Retina (tissue), 1 donor: ENCODE data around the gene TEKTIP1.
"Not testable (repeated sequence)": the region's sequence is repeated elsewhere in the genome, so short reads cannot be mapped to it uniquely, and the experiment has no call there.

Source experiments
- DNase-seq: peaks from one replicate; pipeline ENCODE4 v3.0.0-alpha.2; 2016

TEKTIP1 gene

DNA sequence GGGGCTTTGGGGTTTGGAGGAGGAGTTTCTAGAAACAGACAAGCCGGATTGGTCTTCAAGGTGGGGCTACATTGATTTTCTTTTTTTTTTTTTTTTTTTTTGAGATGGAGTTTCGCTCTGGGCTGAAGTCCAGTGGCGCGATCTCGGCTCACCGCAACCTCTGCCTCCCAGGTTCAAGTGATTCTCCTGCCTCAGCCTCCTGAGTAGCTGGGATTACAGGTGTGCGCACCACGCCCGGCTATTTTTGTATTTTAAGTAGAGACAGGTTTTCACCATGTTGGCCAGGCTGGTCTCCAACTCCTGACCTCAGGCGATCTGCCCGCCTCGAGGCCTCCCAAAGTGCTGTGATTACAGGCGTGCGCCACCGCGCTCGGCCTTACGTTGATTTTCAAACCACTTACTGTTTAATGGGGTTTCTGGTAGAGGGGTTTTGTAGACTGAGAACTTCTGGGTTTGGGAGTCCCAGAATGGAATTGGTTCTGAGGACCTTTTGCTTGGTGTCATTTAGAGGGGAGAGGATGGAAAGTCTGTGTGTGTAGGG, 30.8 kb upstream of the TEKTIP1 start:
- DNase-seq = not testable (repeated sequence)

DNA sequence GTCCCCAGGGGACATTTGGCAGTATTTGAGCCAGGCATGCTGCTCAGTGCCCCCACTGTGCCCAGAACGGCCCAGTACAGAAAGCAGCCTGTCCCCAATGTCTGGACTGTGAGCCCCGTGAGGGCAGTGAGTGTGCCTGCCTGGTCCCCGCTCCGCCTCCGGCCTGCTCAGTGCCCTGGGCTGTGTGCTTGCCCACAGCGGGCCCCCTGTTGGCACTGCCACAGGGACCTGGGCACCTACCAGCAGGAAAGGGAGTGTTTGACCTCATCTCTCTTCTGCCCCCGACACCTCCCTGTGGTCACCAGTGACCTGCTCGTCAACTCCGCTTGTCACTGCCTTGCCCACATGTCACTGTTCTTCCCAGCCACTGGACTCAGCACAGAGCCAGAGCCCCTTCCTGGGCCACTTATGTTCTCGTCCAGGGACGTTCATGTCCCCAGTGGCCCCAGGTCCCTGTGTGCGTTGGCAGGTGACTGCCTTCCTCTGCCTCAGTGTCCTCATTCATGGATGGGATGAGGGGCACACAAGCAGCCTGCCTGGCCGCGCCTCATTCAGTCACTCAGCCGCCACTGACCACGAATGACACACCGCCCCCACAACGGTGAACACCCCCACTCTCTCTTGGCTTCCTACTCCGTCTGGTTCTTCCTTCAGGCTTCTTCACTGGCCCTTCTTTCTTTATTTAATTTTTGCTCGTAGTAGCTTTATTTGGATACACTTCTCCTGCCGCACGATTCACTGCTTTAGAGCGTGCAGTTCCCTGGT, 30.0 kb upstream of the TEKTIP1 start:
- DNase-seq = no peak

DNA sequence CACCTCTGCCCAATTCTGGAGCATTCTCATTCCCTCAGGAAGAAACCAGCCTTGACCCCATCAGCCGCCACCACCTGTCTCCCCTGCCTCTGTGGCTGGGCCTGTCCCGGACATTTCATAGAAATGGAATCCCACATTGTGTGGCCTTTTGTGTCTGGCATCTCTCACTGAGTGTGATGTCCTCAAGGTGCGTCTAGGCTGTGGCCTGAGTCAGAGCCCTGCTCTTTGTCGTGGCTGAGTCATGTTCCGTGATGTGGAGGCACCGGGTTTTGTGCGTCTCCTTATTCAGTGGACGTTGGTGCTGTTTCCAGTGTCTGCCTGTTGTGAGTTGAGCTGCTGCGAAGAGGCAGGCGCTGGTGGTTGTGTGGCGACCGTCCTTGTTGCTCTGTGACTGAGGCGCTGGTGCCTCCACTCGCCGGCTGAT, 29.4 kb upstream of the TEKTIP1 start:
- no peak for DNase-seq

DNA sequence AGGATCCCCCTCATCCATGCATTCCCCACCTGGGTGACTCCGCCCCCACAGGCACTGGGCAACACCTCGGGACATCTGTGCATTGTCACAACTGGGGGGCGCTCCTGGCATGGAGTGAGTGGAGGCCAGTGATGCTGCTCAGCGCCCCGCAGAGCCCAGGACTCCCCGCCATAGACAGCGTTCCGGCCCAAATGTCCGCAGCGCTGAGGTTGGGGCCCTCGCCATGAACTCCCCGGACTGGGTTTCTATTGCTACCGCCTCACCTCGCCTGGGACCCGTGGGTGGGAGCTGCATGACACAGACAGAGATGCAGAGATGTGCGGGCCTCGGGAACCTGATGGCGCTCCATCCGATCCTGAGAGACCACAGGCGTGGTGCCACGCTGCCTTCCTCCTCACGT, 28.2 kb upstream of the TEKTIP1 start:
- DNase-seq = no peak

DNA sequence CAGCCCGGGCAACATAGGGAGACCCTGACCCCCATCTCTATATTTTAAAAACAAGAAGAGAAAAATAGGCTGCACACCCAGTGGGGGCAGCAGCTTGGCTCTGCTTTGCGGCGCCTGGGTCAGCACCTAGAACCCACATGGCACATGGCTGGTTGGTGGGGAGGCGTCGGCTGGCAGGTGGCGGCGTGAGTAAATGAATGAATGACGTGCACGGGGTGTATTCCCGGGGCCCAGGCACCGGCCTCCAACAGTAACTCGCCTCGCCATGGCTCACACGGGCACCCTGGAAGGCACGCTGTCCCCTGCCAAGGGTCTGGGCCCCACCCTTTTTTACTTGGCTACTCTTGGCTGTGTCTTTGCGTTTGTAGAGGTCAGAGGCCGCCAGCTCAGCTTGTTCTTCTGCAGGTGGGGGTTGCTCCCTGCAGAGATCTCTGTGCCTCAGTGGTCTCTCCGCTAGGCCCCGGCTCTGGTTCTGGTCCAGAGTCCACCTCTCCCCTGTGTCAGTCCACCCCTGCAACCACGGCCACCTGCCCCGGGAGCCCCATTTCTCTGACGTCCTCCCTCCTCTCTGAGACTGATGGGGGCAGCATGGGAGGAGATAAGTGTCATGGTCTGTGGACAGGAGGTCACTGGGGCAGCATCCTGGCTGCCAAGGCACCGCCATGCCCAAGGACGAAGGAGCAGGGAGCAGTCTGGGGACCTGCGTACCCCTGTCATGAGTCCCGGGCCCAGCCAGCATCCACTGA, 27.3 kb upstream of the TEKTIP1 start:
- no peak for DNase-seq

DNA sequence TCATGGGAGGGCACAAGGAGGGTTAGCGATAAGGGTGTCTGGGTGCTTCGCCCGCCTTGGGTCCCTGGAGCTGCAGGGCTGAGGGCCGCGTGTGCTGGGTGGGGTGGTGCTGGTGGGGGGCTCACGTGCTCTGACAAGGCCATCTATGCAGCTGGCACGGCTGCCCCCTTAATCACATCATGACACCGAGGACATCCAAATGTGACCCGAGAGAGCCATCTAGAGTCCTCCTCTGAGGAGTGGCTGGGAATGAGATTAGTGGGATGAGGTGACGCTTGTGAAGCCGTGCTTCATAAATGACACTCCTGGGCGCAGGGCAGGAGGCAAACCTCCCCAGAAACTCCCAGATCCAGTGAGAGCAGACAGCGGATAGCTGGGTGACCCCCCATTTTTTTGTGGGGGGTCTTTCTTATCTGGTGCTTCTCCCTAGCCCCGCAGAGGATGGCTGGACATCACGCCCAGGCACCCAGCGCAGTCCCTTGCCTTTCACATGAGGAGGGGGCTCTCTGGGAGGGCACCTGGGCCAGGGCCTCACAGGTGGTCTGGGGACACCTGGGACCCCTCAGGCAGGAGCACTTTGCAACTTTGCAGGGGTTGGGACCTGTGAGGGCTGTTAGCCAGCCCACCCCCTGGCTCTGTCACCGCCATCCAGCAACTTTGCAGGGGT, 26.3 kb upstream of the TEKTIP1 start:
- no peak for DNase-seq

DNA sequence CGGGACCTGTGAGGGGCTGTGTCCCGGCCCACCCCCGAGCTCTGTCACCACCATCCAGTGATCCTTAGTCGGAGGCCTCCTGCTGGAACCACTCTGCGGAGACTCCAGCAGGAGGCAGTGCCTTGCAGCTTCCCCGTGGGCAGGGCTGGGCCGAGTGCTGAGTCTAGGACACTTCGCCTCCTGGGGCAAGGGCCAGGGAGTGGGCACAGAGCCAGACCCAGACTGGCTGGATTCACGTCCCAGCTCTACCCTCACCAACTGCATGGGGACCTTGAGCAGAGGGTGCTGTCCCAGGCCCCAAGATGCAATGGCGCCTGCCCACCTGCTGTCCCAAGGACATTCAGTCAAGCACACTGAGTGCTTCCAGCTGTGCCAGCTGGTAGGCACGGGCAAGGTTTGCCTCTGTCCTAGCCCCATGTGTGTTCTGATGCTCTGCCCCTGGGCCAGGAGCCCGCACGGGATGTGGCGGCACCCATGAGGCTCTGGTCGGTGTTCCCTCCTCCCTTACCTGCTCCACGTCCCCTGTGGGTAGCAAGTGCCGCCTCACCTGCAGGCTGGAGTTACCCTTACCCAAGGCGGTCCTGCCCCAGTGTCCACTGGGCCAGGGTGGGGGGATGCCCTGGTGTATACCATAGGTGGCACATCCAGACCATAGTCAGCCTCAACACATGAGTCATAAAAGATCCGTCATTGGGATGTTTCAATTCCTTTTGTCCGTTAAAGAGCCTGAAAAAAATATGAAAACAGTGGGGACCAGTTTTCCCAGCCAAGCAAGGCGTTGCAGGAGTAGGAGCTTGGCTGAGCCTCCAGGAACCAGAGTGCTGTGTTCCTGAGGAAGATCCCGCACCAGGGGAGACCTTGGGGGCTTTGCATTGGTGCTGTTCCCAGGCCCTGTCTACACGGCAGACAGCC, 25.5 kb upstream of the TEKTIP1 start:
- no peak for DNase-seq

DNA sequence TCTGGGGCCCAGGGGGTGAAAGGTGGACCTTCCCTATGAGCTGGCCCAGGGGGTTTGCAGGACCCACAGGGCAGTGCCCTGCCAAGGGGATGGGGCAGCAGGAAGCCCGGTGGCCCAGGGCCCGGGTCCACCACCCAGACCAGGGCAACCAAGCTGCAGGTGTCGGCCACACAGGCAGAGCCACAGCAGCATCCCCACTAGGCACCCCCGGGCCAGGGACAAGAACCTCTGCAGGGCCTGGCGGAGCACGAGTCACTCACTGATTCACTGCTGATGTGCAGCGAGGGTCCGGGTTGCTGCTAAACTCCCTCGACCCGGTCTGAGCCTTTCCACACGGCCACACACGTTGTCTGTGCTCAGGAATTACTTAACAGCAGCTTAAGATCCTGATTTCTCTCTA, 24.0 kb upstream of the TEKTIP1 start:
- DNase-seq = no peak

DNA sequence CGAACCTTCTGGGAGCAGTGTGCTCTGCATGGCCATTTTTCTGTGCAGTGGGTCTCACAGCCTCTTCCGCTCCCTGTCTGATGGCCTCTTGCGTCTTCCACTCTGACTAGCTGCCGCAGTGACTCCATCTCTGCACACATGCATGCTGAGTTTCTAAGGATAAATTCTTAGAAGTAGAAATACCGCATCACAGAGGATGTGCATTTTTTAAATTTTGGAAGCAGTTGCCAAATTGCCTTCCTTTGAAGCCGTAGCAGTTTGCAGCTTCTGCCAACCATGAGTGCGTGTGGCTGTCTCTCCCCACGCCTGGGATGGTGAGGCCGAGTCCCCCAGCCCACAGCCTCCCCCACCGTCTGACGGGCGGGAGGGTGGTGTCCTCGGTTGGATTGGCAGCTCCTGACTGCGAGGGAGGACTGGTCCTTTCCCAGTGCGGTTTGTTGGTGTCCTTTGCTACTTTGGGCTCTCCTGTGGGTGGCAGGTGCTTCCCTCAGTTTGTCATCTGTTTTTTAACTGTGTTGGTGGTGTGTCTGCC, 23.0 kb upstream of the TEKTIP1 start:
- no peak for DNase-seq

DNA sequence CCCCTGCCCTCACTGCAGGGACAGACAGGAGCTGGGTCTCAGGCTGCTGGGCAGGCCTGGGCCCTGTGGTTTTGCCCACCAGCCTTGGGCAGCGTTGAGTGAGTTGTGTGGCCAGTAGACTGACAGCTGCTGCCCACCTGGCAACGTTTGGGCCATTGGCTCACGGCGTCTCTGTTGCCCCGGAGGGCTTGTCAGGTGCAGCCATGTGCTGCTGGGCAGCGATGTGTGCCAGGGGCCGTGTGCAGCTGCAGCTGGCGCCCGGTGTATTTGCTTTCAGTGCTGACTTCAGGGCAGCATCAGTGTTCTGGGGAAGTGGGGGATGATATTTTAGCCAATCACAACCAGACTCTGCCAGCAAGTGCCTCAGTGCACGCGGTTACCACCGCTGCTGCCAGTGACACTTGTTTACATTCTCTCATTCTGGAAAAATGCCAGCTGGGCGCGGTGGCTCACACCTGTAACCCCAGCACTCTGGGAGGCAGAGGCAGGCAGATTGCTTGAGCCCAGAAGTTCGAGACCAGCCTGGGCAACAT, 22.2 kb upstream of the TEKTIP1 start:
- DNase-seq = no peak

DNA sequence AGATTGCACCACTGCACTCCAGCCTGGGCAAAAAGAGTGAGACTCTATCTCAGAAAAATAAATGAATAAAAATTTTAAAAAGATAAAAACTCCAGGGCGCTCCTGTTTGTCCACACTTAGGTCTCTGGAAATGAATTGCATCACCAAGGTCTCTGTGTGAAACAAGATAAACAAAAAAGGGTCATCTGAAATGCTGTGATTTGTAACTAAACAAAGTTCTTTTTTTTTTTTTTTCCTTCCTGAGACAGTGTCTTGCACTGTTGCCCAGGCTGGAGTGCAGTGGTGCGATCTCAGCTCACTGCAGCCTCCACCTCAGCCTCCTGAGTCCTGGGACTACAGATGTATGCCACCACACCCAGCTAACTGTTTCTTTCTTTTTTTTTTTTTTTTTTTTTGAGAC, 21.3 kb upstream of the TEKTIP1 start:
- DNase-seq = no peak

DNA sequence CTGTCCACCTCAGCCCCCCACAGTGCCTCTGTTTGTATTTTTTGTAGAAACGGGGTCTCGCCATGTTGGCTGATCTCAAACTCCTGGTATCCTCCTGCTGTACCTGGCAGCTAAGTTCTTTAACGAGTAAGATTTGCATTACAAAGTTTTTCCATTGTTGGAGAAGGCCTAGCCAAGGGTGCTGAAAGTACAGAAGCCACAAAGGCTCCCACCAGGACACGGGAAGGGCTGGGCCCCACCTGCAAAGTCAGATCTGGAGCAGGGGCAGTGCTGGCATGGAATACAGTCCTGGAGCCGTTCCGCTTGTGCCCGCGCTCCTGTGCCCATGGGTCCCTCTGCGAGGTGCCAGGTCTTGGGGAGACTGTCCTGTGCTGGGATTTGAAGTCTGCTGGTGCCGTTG, 20.7 kb upstream of the TEKTIP1 start:
- no peak for DNase-seq

DNA sequence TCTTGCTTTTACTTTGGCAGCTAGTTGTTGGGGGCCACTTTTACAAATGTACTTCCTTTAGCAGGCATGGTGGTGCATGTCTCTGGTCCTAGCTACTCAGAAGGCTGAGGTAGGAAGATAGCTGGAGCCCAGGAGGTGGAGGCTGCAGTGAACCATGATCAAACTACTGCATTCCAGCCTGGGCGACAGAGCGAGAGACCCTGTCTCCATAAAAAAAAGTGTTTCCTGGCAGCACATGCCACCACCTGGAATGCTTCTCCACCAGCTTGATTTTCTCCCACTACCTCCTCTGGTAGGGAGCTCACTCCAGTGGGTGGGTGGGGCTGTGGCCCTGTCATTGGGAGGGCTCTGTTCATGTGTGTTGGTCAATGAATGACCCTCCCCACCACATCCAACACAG, 20.3 kb upstream of the TEKTIP1 start:
- DNase-seq = no peak

DNA sequence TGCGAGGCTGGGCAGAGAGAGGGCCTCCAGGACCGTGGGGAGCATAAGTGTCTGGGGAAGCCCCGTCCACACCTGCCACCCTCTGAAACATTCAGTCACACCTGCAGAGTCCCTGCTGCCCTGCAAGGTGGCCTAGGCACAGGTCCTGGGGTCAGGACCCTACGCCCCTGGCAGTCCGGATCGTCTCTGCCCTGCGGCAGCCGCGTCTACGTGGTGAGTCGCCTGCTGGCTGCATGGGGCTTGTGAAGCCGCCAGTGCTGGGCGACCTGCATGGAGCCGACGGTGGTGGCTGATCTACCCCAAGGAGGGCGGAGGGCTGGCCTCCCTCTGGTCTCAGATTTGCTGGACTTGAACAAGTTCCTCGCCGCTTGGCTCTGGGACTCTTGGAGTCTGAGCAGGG, 19.8 kb upstream of the TEKTIP1 start:
- DNase-seq = no peak

DNA sequence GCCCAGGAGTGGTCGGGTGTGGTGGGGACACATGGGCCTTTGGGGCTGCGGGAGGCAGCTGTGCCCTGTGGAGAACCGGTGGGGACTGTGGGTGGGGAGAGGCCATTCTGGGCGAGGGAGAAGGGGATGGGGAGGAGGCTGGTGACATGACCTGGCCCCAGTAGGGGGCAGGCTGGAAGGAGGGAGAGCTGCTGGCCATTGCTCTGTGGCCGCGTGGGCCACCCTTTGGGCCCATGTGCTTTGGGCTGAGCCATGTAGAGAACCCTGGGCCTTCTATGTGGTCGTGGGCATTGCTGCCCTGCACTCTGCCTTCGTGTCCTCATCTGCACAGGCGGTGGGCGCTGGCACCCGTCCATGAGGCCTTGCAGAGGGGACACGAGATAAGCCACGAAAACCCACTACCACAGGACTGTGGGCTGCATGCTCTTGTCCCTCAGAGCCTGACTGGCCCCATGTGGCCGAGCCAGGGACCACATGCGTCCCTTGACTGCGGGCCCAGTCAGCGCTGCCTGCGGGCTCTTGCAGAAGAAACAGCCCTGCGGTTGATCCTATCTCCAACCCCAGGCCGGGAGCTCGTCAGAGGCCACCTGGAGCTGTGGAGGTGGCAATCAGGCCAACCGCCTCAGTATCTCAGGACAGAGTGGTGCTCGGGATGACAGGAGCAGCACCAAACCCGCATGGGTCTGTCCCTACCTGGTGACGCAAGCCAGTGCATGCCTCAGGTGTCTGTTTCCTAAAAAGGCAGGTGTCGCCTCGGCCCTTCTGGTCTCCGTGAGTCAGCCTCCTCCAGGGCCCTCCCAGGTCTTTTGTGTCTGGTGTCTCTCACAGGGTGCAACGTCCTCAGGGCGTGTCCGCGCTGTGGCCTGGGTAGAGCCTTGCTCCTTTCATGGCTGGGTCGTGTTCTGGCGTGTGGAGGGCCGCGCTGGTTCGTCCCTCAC, 18.5 kb upstream of the TEKTIP1 start:
- no peak for DNase-seq

DNA sequence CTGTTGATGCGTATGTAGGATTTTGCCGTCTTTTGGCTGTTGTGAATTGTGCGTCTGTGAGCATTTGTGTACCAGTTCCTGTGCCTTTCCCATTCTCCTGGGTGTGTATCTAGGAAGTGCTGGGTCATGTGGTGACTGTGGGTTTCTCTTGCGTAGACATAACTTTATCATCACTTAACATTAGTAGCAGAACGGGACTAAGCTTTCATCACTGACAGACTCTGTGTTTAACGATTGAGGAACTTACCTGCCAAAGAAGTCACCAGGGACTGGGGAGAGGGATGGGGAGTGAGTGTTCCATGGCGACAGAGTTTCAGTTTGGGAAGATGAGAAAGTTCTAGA, 17.9 kb upstream of the TEKTIP1 start:
- no peak for DNase-seq

DNA sequence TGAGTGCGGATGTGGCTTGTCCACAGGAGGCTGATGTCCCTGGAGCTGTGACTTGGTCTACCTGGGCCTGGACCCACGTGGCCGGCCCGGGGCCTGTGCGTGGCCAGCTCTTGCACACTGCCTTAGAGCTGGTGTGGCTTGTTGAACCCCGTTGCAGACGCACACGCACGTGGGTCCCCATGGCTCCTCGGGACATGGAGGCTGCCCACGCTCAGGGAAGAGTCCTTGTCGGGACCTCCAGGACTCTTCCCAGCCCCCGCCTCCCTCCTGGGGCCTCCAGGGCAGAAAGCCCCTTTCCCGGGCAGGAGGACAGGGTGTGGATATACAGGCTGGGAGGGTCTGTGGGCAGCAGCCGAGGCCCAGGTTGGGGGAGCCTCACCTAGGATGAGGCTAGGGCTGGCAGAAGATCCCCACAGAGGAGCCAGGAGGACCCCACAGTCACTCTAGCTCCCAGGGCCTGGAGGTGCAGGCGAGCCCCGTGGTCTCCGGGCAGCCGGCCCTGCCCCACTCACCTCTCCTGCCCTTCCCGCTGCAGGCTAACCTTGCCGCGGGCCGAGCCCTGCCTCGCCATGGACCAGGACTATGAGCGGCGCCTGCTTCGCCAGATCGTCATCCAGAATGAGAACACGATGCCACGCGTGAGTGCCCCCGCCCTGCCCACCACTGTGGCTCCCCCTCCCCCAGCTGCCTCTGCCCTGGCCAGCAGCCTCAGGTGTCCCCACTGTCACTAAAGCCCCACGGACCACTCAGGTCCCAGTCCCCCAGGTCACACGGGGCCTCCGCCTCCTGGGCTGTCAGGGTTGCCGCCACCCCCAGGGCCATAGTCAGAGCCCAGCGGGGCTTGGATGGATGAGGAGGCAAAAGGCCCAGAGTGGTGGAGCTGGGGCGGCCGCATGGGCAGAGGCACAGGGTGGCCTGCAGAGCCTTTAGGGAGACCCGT, 16.3 kb upstream of the TEKTIP1 start:
- DNase-seq = no peak

DNA sequence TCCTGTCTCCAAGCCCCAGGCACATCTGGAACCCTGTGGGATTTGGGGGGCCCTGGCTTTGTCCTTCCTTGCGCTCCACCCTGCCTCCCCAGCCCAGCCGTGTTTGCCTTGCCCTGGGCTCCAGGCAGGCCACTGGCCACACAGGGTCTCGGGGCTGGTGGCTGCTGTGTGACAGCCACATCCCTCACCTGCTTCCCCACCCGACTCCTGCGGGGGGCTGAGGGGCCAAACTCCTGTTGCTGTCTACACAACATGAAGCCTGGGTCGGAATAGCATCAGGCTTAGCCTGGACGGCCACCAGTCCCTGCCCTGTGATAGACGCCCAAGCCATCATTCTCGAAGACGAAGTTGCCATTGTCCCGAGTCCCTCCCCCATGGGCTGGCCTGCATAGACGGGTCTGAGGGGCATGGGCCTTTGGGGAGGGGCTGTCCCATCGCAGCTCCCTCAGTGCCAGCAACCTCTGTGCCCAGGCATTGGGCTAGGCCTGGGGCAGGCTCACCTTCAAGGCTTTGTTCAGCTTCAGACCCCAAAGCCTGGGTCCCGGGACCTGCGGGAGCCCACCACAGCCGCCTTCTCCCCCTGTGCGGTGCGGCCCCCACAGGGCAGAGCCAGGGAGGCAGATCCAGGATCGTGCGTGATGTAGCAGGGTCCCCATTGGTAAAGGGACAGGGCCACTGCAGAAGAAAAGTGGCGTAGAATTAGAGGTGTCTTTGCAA, 15.5 kb upstream of the TEKTIP1 start:
- no peak for DNase-seq
